HepG2 (cell line): ENCODE results near the gene STK11. TPM values are rescaled to one million over a fixed set of nuclear protein-coding genes. Genes with fewer than 3 reads are reported as not detected.
A peak's percentile ranks its signal among the peaks of the same experiment; 100 is the strongest.

Source experiments
- ATAC-seq: fragments of 200-7000 bp; cut with Tn5 transposase; 3 replicates; pipeline ENCODE4 v1.9.1; 2020; ENCODE audit warnings: mild to moderate bottlenecking, moderate library complexity
- BruUV-seq: library from RNA; stranded (reverse); fragments of 400-500 nt; replicated peaks from 2 replicates; lab custom pipeline; 2021; lab: Mats Ljungman, UMichigan
- CTCF ChIA-PET: fragments of 300-600 bp; formaldehyde crosslinking; extraction: SDS; loops from one replicate; lab custom pipeline; 2021; ENCODE audit warnings: low total read pairs, inconsistent platforms, low intra/inter-chr PET ratio; lab: Yijun Ruan, JAX
- POLR2A ChIA-PET: fragments of 350-600 bp; sonication (Branson Sonifier 250); formaldehyde crosslinking; loops from one replicate; lab custom pipeline; 2020; ENCODE audit warnings: antibody characterized with exemption, inconsistent platforms; lab: Yijun Ruan, JAX
- DNase-seq: peaks from one replicate; pipeline ENCODE4 v3.0.0-alpha.2; 2015; ENCODE audit warnings: low spot score
- FAIRE-seq: peaks from 3 replicates; lab custom pipeline; 2011; peaks lifted over from hg19 to GRCh38; lab: Jason Lieb, UNC
- H2AFZ ChIP-seq: one replicate; pipeline ENCODE4 v1.6.1; 2011; ENCODE audit warnings: low read length, inconsistent platforms
- H3K27ac ChIP-seq: fragments of 300-600 bp; 3 replicates; pipeline ENCODE4 v1.8.0; 2011; ENCODE audit warnings: mixed run types, mild to moderate bottlenecking, mixed read lengths, low read length, inconsistent platforms; ENCODE audit not compliant: insufficient read depth; ENCODE audit errors: extremely low read length
- H3K27me3 ChIP-seq, 2 experiments: fragments of 200-600 bp in 1 of 2; 2 replicates in 1 of 2; 3 replicates in 1 of 2; pipeline versions ENCODE4 v1.6.0 to v1.8.0; 2011; ENCODE audit warnings: low read length in 2 of 2, mild to moderate bottlenecking in 2 of 2, moderate library complexity in 2 of 2, inconsistent platforms in 1 of 2; ENCODE audit not compliant: insufficient read depth in 2 of 2, control insufficient read depth in 1 of 2
- H3K36me3 ChIP-seq, 2 experiments: fragments of 200-600 bp in 1 of 2; replicated peaks in 1 of 2; 2 replicates in 1 of 2; 3 replicates in 1 of 2; pipeline versions ENCODE4 v1.5.1 to v1.8.0; 2011; ENCODE audit warnings: low read length in 2 of 2, inconsistent platforms in 1 of 2; ENCODE audit not compliant: insufficient read depth in 2 of 2, control insufficient read depth in 1 of 2
- H3K4me1 ChIP-seq: 2 replicates; pipeline ENCODE4 v1.5.1; 2012; ENCODE audit warnings: low read length, inconsistent platforms; ENCODE audit not compliant: insufficient read depth
- H3K4me2 ChIP-seq: 2 replicates; pipeline ENCODE4 v1.6.0; 2011; ENCODE audit warnings: low read depth, low read length, inconsistent platforms
- H3K4me3 ChIP-seq, 3 experiments: fragments of 200-600 bp in 1 of 3; sonication (generic), shearing (Covaris generic) in 1 of 3; replicated peaks in 1 of 3; 2 replicates each; pipeline ENCODE4 v1.5.1; 2011 to 2016; ENCODE audit warnings: low read length in 3 of 3, inconsistent platforms in 2 of 3, low read depth in 2 of 3, mild to moderate bottlenecking in 2 of 3, control low read depth in 1 of 3, mixed read lengths in 1 of 3; ENCODE audit not compliant: insufficient read depth in 1 of 3
- H3K79me2 ChIP-seq: one replicate; pipeline ENCODE4 v1.6.1; 2011; ENCODE audit warnings: low read length, inconsistent platforms; ENCODE audit not compliant: insufficient read depth
- H3K9ac ChIP-seq: 2 replicates; pipeline ENCODE4 v1.6.0; 2011; ENCODE audit warnings: mild to moderate bottlenecking, low read depth, low read length, inconsistent platforms; ENCODE audit not compliant: insufficient read depth
- H3K9me3 ChIP-seq: 2 replicates; pipeline ENCODE4 v1.5.1; 2012; ENCODE audit warnings: mild to moderate bottlenecking, low read length
- H4K20me1 ChIP-seq: 2 replicates; pipeline ENCODE4 v1.6.0; 2011; ENCODE audit warnings: inconsistent platforms, mild to moderate bottlenecking, low read length, moderate library complexity; ENCODE audit not compliant: insufficient read depth
- FOSL1 ChIP-seq: sonication (generic); formaldehyde crosslinking; IDR thresholded peaks from 2 replicates; pipeline ENCODE4 v1.9.0; 2021; ENCODE audit warnings: missing genetic modification reagents, borderline replicate concordance
- GABPB1 ChIP-seq: IDR thresholded peaks from 2 replicates; pipeline ENCODE4 v1.6.1; 2016; ENCODE audit warnings: mild to moderate bottlenecking, missing genetic modification reagents, moderate library complexity, missing compliant biosample characterization
- PATZ1 ChIP-seq: sonication (generic); formaldehyde crosslinking; IDR thresholded peaks from 2 replicates; pipeline ENCODE4 v1.4.0; 2020; ENCODE audit warnings: missing genetic modification reagents
- PHF8 ChIP-seq: sonication (generic); formaldehyde crosslinking; IDR thresholded peaks from 2 replicates; pipeline ENCODE4 v1.5.0; 2020; ENCODE audit warnings: missing genetic modification reagents
- SAP130 ChIP-seq: IDR thresholded peaks from 2 replicates; pipeline ENCODE4 v1.6.1; 2016; ENCODE audit warnings: low read depth
- ZBTB3 ChIP-seq: sonication (generic); formaldehyde crosslinking; IDR thresholded peaks from 2 replicates; pipeline ENCODE4 v1.4.0; 2020; ENCODE audit warnings: low read depth, mild to moderate bottlenecking, moderate library complexity, missing genetic modification reagents, borderline replicate concordance
- ZBTB7B ChIP-seq: sonication (generic); formaldehyde crosslinking; IDR thresholded peaks from 2 replicates; pipeline ENCODE4 v1.4.0; 2020; ENCODE audit warnings: missing genetic modification reagents
- ZNF121 ChIP-seq: sonication (generic); formaldehyde crosslinking; IDR thresholded peaks from 2 replicates; pipeline ENCODE4 v1.5.0; 2020; ENCODE audit warnings: mild to moderate bottlenecking, missing genetic modification reagents
- ZNF543 ChIP-seq: sonication (generic); formaldehyde crosslinking; IDR thresholded peaks from 2 replicates; pipeline ENCODE4 v1.4.0; 2020; ENCODE audit warnings: mild to moderate bottlenecking, missing genetic modification reagents
- ZNF768 ChIP-seq: sonication (generic); formaldehyde crosslinking; IDR thresholded peaks from 2 replicates; pipeline ENCODE4 v1.4.0; 2020; ENCODE audit warnings: missing genetic modification reagents
- WGBS: methylation state at CpG from one replicate; pipeline ENCODE4 v1.1.6; 2017; ENCODE audit warnings: low lambda C conversion rate; 5-methylcytosine and 5-hydroxymethylcytosine counted together
- in situ Hi-C: cut with HindIII; loops from 2 replicates; pipeline ENCODE4 v1.10.0; 2017; ENCODE audit warnings: low pct_unique_long_range_greater_than_20kb; ENCODE audit not compliant: extremely low pct_ligation_motif_present
- intact Hi-C: fragments of 100-400 bp; cut with micrococcal nuclease; formaldehyde crosslinking; loops from one replicate; pipeline ENCODE4 v1.10.0; 2022; ENCODE audit not compliant: unreplicated experiment
- polyA plus RNA-seq, 8 experiments: library from polyadenylated mRNA; depleted of rRNA in 3 of 8; stranded (reverse) in 7 of 8; unstranded in 1 of 8; fragments of >200 nt; fragmentation: Illumina TruSeq in 4 of 8; extraction: Trizol in 4 of 8; gene quantifications; 2 replicates each; pipeline versions ENCODE4 v1.2.1 to v1.2.3, GENCODE V29; 2011 to 2016; ENCODE audit warnings: low read depth in 4 of 8, missing spikeins in 1 of 8, mixed read lengths in 1 of 8; ENCODE audit not compliant: insufficient read depth in 1 of 8
- total RNA-seq, 5 experiments: library from RNA; depleted of rRNA; stranded (reverse); fragments of >200 nt; fragmentation: Illumina TruSeq; extraction: Trizol; gene quantifications; 2 replicates each; pipeline ENCODE4 v1.2.3, GENCODE V29; 2016; ENCODE audit warnings: low read depth in 1 of 5
- TF ChIP-seq, protein P1 (sequence below): sonication (generic); formaldehyde crosslinking; IDR thresholded peaks from 2 replicates; pipeline ENCODE4 v1.5.1; 2020; ENCODE audit warnings: missing genetic modification reagents, mild to moderate bottlenecking, borderline replicate concordance

STK11 gene
- total and polyA plus RNA-seq, 2 of the 13 experiments (the other 11 are each of a cell fraction or from before 2014, with no cell fraction given), result 27.5 to 43.6 TPM

DNA sequence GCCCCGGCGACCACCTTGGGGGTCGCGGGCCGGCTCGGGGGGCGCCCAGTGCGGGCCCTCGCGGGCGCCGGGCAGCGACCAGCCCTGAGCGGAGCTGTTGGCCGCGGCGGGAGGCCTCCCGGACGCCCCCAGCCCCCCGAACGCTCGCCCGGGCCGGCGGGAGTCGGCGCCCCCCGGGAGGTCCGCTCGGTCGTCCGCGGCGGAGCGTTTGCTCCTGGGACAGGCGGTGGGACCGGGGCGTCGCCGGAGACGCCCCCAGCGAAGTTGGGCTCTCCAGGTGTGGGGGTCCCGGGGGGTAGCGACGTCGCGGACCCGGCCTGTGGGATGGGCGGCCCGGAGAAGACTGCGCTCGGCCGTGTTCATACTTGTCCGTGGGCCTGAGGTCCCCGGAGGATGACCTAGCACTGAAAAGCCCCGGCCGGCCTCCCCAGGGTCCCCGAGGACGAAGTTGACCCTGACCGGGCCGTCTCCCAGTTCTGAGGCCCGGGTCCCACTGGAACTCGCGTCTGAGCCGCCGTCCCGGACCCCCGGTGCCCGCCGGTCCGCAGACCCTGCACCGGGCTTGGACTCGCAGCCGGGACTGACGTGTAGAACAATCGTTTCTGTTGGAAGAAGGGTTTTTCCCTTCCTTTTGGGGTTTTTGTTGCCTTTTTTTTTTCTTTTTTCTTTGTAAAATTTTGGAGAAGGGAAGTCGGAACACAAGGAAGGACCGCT lies 729 bp downstream of the STK11 start:
- ATAC-seq (no peak), FAIRE-seq (no peak), DNase-seq (no peak)
- H3K27me3 ChIP-seq, result no peaks in the 10 kb centered on the region; a peak in 1 of 5 replicates
- H3K27ac ChIP-seq, result peak overlapping the region; percentile 61
- peaks cover 49% of the 10 kb centered on the region for H3K79me2 ChIP-seq
- BruUV-seq, result no TSS peak
- TF ChIP-seq, protein P1, sequence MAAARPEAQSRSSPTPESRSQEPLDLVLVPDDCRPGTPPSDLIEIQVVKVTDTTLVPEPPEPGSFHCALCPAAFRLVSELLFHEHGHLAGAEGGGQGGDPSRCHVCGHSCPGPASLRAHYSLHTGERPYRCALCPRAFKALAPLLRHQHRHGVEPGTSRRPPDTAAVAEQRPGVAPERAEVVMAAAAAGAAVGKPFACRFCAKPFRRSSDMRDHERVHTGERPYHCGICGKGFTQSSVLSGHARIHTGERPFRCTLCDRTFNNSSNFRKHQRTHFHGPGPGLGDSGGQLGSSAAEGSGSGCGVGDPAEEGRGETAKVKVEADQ (CRISPR knock-in tag), result peak; percentile 11; the same call in 1 of the 2 replicates
- TF ChIP-seq ZBTB3 (CRISPR knock-in tag), result peak; percentile 5; the same call in 1 of the 2 replicates
- TF ChIP-seq PATZ1, result 0 out of 2 replicates have a peak, but pooled peaks have one; percentile 4
- 0 out of 2 replicates have a peak, but pooled peaks have one; percentile 28 for TF ChIP-seq ZNF768 (CRISPR knock-in tag)
- TF ChIP-seq GABPB1 (CRISPR knock-in tag), result 0 out of 2 replicates have a peak, but pooled peaks have one; percentile 11
- 0 out of 2 replicates have a peak, but pooled peaks have one; percentile 14 for TF ChIP-seq PHF8 (CRISPR knock-in tag)
- 0 out of 2 replicates have a peak, but pooled peaks have one; percentile 47 for TF ChIP-seq ZNF543 (CRISPR knock-in tag)
- no peak for TF ChIP-seq ZNF121 (CRISPR knock-in tag)
- no peak for TF ChIP-seq SAP130 (CRISPR knock-in tag)
- TF ChIP-seq FOSL1, result no peak
- 0 out of 2 replicates have a peak, but pooled peaks have one; percentile 19 for TF ChIP-seq ZBTB7B (CRISPR knock-in tag)
- intact Hi-C loops, result no loop called here
- H2AFZ ChIP-seq, result no peak overlapping the region
- H4K20me1 ChIP-seq, result peaks cover 29% of the 10 kb centered on the region
- peaks cover 5 to 7% of the 10 kb centered on the region in 2 experiments; a peak in 4 of 5 replicates for H3K36me3 ChIP-seq
- CTCF ChIA-PET, result no interaction called here
- peak overlapping the region; percentile 65 to 92 (median 81) for H3K4me3 ChIP-seq
- POLR2A ChIA-PET, result interaction anchor here (1.2 kb wide), 1 partner anchor 108 kb away, joined by 5 read pairs; no protein-coding TSS in a partner anchor
- H3K4me2 ChIP-seq, result peak overlapping the region; percentile 87
- 1% methylated on average over 14 of the region's 78 CpGs for WGBS
- no peaks in the 10 kb centered on the region for H3K9me3 ChIP-seq
- peak overlapping the region; percentile 82 for H3K9ac ChIP-seq
- peaks cover 65% of the 10 kb centered on the region for H3K4me1 ChIP-seq
- in situ Hi-C loops, result no loop called here
